ENCODE measurements around the gene LLGL2. TPM values are rescaled to one million over a fixed set of nuclear protein-coding genes. Genes with fewer than 3 reads are reported as not detected.

LLGL2 gene
- total and polyA plus RNA-seq, 2 donors = 10.6 to 15.1 TPM

GRCh38 chr17:75507733-75508719 lies 17.5 kb upstream of the LLGL2 start:
- Histone ChIP-seq H3K27ac (ENCODE audit: low read depth) (no peak overlapping the region), H3K4me1 (ENCODE audit: insufficient read depth) (no peaks in the 10 kb centered on the region), H3K4me3 (ENCODE audit: low read depth, low read length) (no peak overlapping the region), H3K36me3 (ENCODE audit: insufficient read depth) (no peaks in the 10 kb centered on the region)
- 74% methylated on average over 27 of the region's 27 CpGs for WGBS
- DNase-seq (ENCODE audit: extremely low spot score) = no peak

DNA sequence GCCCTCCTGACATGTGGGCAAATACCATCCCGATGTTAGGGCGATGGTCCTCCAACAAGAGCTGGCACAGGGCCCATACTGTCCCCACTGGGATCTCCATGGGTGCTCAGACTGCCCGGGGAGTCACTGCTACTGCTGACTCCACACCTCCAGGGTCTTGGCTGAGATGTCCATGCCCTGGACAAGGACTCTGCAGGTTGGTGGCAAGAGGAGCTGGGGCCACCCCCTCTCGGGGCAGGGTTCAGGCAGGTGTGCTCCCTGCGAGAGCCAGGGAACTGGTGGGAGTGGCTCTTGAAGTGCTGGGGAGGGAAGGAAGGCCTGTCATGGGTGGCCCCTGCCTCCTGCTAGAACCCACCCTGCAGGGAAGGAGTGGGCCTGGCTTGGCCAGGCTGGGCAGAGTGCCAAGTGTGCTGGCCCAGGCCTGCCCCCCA lies 16.6 kb upstream of the LLGL2 start:
- Histone ChIP-seq H3K4me1 (ENCODE audit: insufficient read depth) (no peaks in the 10 kb centered on the region), H3K27ac (ENCODE audit: low read depth) (no peak overlapping the region), H3K4me3 (ENCODE audit: low read depth, low read length) (no peak overlapping the region), H3K36me3 (ENCODE audit: insufficient read depth) (no peaks in the 10 kb centered on the region)
- DNase-seq (ENCODE audit: extremely low spot score) = no peak
- WGBS = 65% methylated on average over 5 of the region's 5 CpGs

GRCh38 chr17:75509528-75510258 lies 15.8 kb upstream of the LLGL2 start:
- Histone ChIP-seq H3K4me1 (ENCODE audit: insufficient read depth) (no peaks in the 10 kb centered on the region), H3K27ac (ENCODE audit: low read depth) (no peak overlapping the region)

DNA sequence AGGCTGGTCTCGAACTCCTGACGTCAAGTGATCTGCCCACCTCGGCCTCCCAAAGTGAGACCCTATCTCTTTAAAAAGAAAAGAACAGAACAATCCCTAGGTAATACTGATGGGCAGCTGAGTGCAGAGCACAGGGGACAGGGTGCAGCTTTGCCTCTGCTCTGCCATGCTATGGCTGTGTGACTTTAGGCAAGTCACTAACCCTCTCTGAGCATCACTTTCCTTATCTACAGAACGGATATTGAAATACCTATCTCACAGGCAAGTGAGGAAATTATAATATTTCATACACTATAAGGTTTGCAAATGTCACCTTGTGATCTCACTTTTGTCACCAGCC lies 14.3 kb upstream of the LLGL2 start:
- no peak overlapping the region for H3K4me3 ChIP-seq (ENCODE audit: low read depth, low read length)
- WGBS = 86% methylated on average over 4 of the region's 4 CpGs
- no peak for DNase-seq (ENCODE audit: extremely low spot score)
- no peaks in the 10 kb centered on the region for H3K4me1 ChIP-seq (ENCODE audit: insufficient read depth)
- H3K27ac ChIP-seq (ENCODE audit: low read depth) = no peak overlapping the region
- no peaks in the 10 kb centered on the region for H3K36me3 ChIP-seq (ENCODE audit: insufficient read depth)

More at GRCh38 chr17:75509528-75510258, 15.8 kb upstream of the LLGL2 start:
- DNase-seq (ENCODE audit: extremely low spot score) = no peak
- H3K36me3 ChIP-seq (ENCODE audit: insufficient read depth) = no peaks in the 10 kb centered on the region
- no peak overlapping the region for H3K4me3 ChIP-seq (ENCODE audit: low read depth, low read length)
- 79% methylated on average over 19 of the region's 19 CpGs for WGBS

- Histone ChIP-seq H3K36me3 (ENCODE audit: insufficient read depth) (no peaks in the 10 kb centered on the region), H3K4me1 (ENCODE audit: insufficient read depth) (no peaks in the 10 kb centered on the region), H3K4me3 (ENCODE audit: low read depth, low read length) (no peak overlapping the region), H3K27ac (ENCODE audit: low read depth) (no peak overlapping the region)
- DNase-seq (ENCODE audit: extremely low spot score) = no peak
- 62% methylated on average over 13 of the region's 13 CpGs for WGBS
These were observed 13.6 kb upstream of the LLGL2 start for GRCh38 chr17:75511610-75512575.

- DNase-seq (ENCODE audit: extremely low spot score) = no peak
- H3K4me3 ChIP-seq (ENCODE audit: low read depth, low read length) = peak overlapping the region; percentile 85
- no peak overlapping the region for H3K27ac ChIP-seq (ENCODE audit: low read depth)
- 53% methylated on average over 10 of the region's 10 CpGs for WGBS
- H3K36me3 ChIP-seq (ENCODE audit: insufficient read depth) = no peaks in the 10 kb centered on the region
- H3K4me1 ChIP-seq (ENCODE audit: insufficient read depth) = no peaks in the 10 kb centered on the region
These were observed 12.4 kb upstream of the LLGL2 start for GRCh38 chr17:75512926-75513640.

DNA sequence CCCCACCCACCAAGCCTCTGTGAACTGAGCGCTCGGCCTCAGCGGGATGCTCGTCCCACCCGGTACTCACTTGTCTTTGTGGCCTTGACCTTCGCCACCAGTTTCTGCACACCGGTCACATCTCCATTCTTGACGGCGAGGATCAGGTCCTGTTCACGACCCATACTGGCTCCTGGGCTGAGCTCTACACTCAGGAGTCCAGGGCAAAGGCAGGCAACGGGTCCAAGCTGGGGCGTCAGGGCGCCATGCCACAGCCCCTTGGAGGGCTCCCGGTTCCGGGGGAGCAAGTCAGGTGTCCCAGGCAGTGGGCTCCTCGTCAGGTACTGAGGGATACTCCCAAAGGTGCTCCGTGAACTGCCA lies 11.9 kb upstream of the LLGL2 start:
- no peaks in the 10 kb centered on the region for H3K36me3 ChIP-seq (ENCODE audit: insufficient read depth)
- DNase-seq (ENCODE audit: extremely low spot score) = no peak
- H3K4me1 ChIP-seq (ENCODE audit: insufficient read depth) = no peaks in the 10 kb centered on the region
- 85% methylated on average over 17 of the region's 17 CpGs for WGBS
- peak overlapping the region; percentile 85 for H3K4me3 ChIP-seq (ENCODE audit: low read depth, low read length)
- H3K27ac ChIP-seq (ENCODE audit: low read depth) = no peak overlapping the region

DNA sequence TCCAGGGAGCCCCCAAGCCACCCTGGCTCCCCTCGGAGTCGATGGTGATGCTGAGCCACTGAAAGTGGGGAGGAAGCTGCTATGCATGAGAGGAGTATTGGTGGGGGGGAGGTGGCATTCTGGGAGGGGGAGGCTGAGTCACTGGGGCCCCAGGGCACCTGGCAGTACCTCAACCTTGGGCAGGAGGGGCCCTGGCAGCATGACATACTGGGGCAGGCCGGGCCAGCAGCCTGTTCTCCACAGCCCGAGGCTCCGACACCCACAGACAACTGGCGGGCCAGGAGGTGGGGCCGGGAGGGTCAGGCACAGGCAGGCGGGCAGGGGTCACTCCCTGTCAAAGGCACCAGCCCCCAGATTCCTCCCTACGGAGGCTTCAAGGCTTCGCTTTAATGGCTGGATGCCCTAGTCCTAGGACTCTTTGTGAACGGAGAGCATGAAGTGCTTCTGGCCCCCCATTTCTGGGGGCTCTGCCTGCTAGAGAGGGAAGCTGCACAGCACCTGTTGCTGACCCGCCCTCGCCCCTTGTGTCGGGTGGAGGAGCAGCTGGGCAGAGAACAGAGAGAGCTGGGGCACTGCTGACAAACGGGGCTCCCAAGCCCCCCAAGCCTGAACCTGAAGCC lies 11.1 kb upstream of the LLGL2 start:
- Histone ChIP-seq H3K27ac (ENCODE audit: low read depth) (peak overlapping the region; percentile 76), H3K36me3 (ENCODE audit: insufficient read depth) (no peaks in the 10 kb centered on the region), H3K4me1 (ENCODE audit: insufficient read depth) (no peaks in the 10 kb centered on the region), H3K4me3 (ENCODE audit: low read depth, low read length) (peak overlapping the region; percentile 85)
- DNase-seq (ENCODE audit: extremely low spot score) = no peak
- WGBS = 13% methylated on average over 15 of the region's 15 CpGs

GRCh38 chr17:75514919-75515495 lies 10.5 kb upstream of the LLGL2 start:
- Histone ChIP-seq H3K4me3 (ENCODE audit: low read depth, low read length) (peak overlapping the region; percentile 85), H3K27ac (ENCODE audit: low read depth) (peak overlapping the region; percentile 76), H3K4me1 (ENCODE audit: insufficient read depth) (no peaks in the 10 kb centered on the region), H3K36me3 (ENCODE audit: insufficient read depth) (no peaks in the 10 kb centered on the region)
- under 1% methylated on average over 50 of the region's 50 CpGs for WGBS
- DNase-seq (ENCODE audit: extremely low spot score) = no peak

- peak within 1 kb of the TSS; percentile 85 for H3K4me3 ChIP-seq (ENCODE audit: low read depth, low read length)
- H3K27ac ChIP-seq (ENCODE audit: low read depth) = peak within 1 kb of the TSS; percentile 76
- H3K4me1 ChIP-seq (ENCODE audit: insufficient read depth) = no peaks in the 10 kb centered on the region
- WGBS = under 1% methylated on average over 76 of the region's 78 CpGs
- peak; percentile 74 for DNase-seq (ENCODE audit: extremely low spot score)
- H3K36me3 ChIP-seq (ENCODE audit: insufficient read depth) = no peaks in the 10 kb centered on the region
These were observed 9.8 kb upstream of the LLGL2 start, which contains the start of gene CASKIN2 for GRCh38 chr17:75515496-75516254. Gene CASKIN2, minus strand, starts transcription at chr17:75515537. Its CDS starts 1,733 bp downstream, at chr17:75513804.

- no peaks in the 10 kb centered on the region for H3K4me1 ChIP-seq (ENCODE audit: insufficient read depth)
- H3K27ac ChIP-seq (ENCODE audit: low read depth) = peak within 1 kb of the TSS; percentile 76
- H3K36me3 ChIP-seq (ENCODE audit: insufficient read depth) = no peaks in the 10 kb centered on the region
- under 1% methylated on average over 45 of the region's 45 CpGs for WGBS
- peak; percentile 67 for DNase-seq (ENCODE audit: extremely low spot score)
- H3K4me3 ChIP-seq (ENCODE audit: low read depth, low read length) = peak within 1 kb of the TSS; percentile 85
These were observed 9.3 kb upstream of the LLGL2 start, which contains the start of gene TSEN54 for GRCh38 chr17:75516255-75516618. Gene TSEN54, plus strand, starts transcription at chr17:75516528. Its CDS starts 33 bp downstream, at chr17:75516561.
